PFSK-1 (cell line): ENCODE measurements around the gene SOBP.

Experiments
- FOXP2 ChIP-seq: optimal IDR thresholded peaks from 2 replicates; pipeline ENCODE3; 2011; ENCODE audit warnings: borderline replicate concordance, control low read depth, inconsistent platforms; ENCODE audit not compliant: insufficient read depth; ENCODE audit errors: extremely low read length, extremely low read depth
- POLR2AphosphoS5 ChIP-seq: IDR thresholded peaks from 2 replicates; pipeline ENCODE4 v1.6.1; 2012; ENCODE audit warnings: low read depth, mild to moderate bottlenecking, control low read depth, low read length, moderate library complexity
- REST ChIP-seq, 2 experiments: IDR thresholded peaks; 2 replicates each; pipeline versions ENCODE4 v1.6.1 to v1.8.0; 2011 to 2012; ENCODE audit warnings: low read depth in 2 of 2, low read length in 2 of 2, control low read depth in 1 of 2, inconsistent platforms in 1 of 2, mild to moderate bottlenecking in 1 of 2, moderate library complexity in 1 of 2; ENCODE audit not compliant: insufficient read depth in 1 of 2
- SIN3A ChIP-seq: IDR thresholded peaks from 2 replicates; pipeline ENCODE4 v1.6.1; 2012; ENCODE audit warnings: mild to moderate bottlenecking, low read length, moderate library complexity, borderline replicate concordance; ENCODE audit not compliant: insufficient read depth
- TAF1 ChIP-seq: IDR thresholded peaks from 2 replicates; pipeline ENCODE4 v1.6.1; 2012; ENCODE audit warnings: low read length, control low read depth, borderline replicate concordance; ENCODE audit not compliant: insufficient read depth

The SOBP gene

GRCh38 chr6:107490566-107491137 lies 735 bp downstream of the SOBP start:
- TF ChIP-seq REST (IDR thresholded peaks at IDR 0.05; ENCODE audit: insufficient read depth in 1 of 2, low read depth in 2 of 2, low read length in 2 of 2) (no peak), POLR2AphosphoS5 (no peak), SIN3A (no peak), TAF1 (no peak), FOXP2 (no peak)

- TF ChIP-seq TAF1 (no peak), REST (IDR thresholded peaks at IDR 0.05; ENCODE audit: insufficient read depth in 1 of 2, low read depth in 2 of 2, low read length in 2 of 2) (no peak), FOXP2 (no peak), POLR2AphosphoS5 (no peak), SIN3A (no peak)
These were observed 1.3 kb downstream of the SOBP start for GRCh38 chr6:107491138-107491609.

GRCh38 chr6:107491760-107492660 lies 2.1 kb downstream of the SOBP start:
- no peak for TF ChIP-seq POLR2AphosphoS5
- no peak for TF ChIP-seq SIN3A
- no peak for TF ChIP-seq REST (IDR thresholded peaks at IDR 0.05; ENCODE audit: insufficient read depth in 1 of 2, low read depth in 2 of 2, low read length in 2 of 2)
- no peak for TF ChIP-seq FOXP2
- no peak for TF ChIP-seq TAF1

- no peak for TF ChIP-seq FOXP2
- TF ChIP-seq SIN3A, result no peak
- TF ChIP-seq POLR2AphosphoS5, result no peak
- TF ChIP-seq REST (IDR thresholded peaks at IDR 0.05; ENCODE audit: insufficient read depth in 1 of 2, low read depth in 2 of 2, low read length in 2 of 2), result no peak
These were observed 3.5 kb downstream of the SOBP start for GRCh38 chr6:107493158-107494057.
